Spleen (tissue), 11 donors: ENCODE results near the gene CMTM8. TPM values are rescaled to one million over a fixed set of nuclear protein-coding genes. Genes with fewer than 3 reads are reported as not detected.
A peak's percentile ranks its signal among the peaks of the same experiment; 100 is the strongest.

ENCODE experiments used
- DNase-seq: peaks from one replicate; pipeline ENCODE4 v3.0.0-alpha.2; 2020
- H3K27ac ChIP-seq, 8 donors: fragments of 200-600 bp; sonication (generic) in 7 of 8; 1 replicate in 4 of 8; 2 replicates in 4 of 8; pipeline versions ENCODE4 v1.5.0 to v1.8.0; 2016 to 2021; ENCODE audit warnings: inconsistent platforms in 4 of 8, mild to moderate bottlenecking in 4 of 8, moderate library complexity in 1 of 8
- H3K27me3 ChIP-seq, 7 donors: fragments of 200-600 bp; sonication (generic) in 6 of 7; replicated peaks in 1 of 7; 1 replicate in 4 of 7; 2 replicates in 3 of 7; pipeline versions ENCODE4 v1.5.0 to v1.8.0; 2016 to 2021; ENCODE audit warnings: inconsistent platforms in 3 of 7, mild to moderate bottlenecking in 1 of 7
- H3K36me3 ChIP-seq, 6 donors: fragments of 200-600 bp; sonication (generic) in 5 of 6; 1 replicate in 4 of 6; 2 replicates in 2 of 6; pipeline versions ENCODE4 v1.5.0 to v1.8.0; 2016 to 2021; ENCODE audit warnings: inconsistent platforms in 2 of 6
- H3K4me1 ChIP-seq, 6 donors: fragments of 200-600 bp; sonication (generic) in 5 of 6; 1 replicate in 3 of 6; 2 replicates in 3 of 6; pipeline versions ENCODE4 v1.5.0 to v1.8.0; 2016 to 2021; ENCODE audit warnings: inconsistent platforms in 3 of 6
- H3K4me3 ChIP-seq, 8 donors: fragments of 200-600 bp; sonication (generic) in 7 of 8; 1 replicate in 4 of 8; 2 replicates in 4 of 8; pipeline versions ENCODE4 v1.5.0 to v1.8.0; 2016 to 2021; ENCODE audit warnings: inconsistent platforms in 4 of 8, mild to moderate bottlenecking in 4 of 8, moderate library complexity in 2 of 8
- H3K9me3 ChIP-seq, 8 donors: fragments of 200-600 bp; sonication (generic) in 7 of 8; 1 replicate in 4 of 8; 2 replicates in 4 of 8; pipeline versions ENCODE4 v1.5.0 to v1.8.0; 2016 to 2021; ENCODE audit warnings: inconsistent platforms in 4 of 8
- CTCF ChIP-seq, 11 experiments: fragments of 200-600 bp in 7 of 11; fragments of 450-650 bp in 4 of 11; sonication (generic) in 4 of 11; IDR thresholded peaks in 8 of 11; conservative IDR thresholded peaks in 3 of 11; 1 replicate in 7 of 11; 2 replicates in 4 of 11; pipeline versions ENCODE4 v1.4.0 to v1.8.0; 2016 to 2021; ENCODE audit warnings: antibody characterized with exemption in 11 of 11, inconsistent platforms in 4 of 11, mild to moderate bottlenecking in 1 of 11
- POLR2A ChIP-seq, 3 donors: fragments of 450-650 bp; IDR thresholded peaks; one replicate each; pipeline ENCODE4 v1.5.1; 2017; ENCODE audit warnings: antibody characterized with exemption in 3 of 3, mild to moderate bottlenecking in 1 of 3
- POLR2AphosphoS5 ChIP-seq, 3 donors: sonication (generic); formaldehyde crosslinking; IDR thresholded peaks; one replicate each; pipeline ENCODE4 v1.5.1; 2017; ENCODE audit warnings: antibody characterized with exemption in 3 of 3
- WGBS, 5 donors: extraction: QIAGEN DNeasy Blood & Tissue Kit in 3 of 5; methylation state at CpG; one replicate each; pipeline versions ENCODE4 v1.1.5 to v1.1.7; 2013 to 2018; 5-methylcytosine and 5-hydroxymethylcytosine counted together
- intact Hi-C: fragments of 100-400 bp; cut with DNase I; formaldehyde crosslinking; loops from one replicate; pipeline ENCODE4 v1.15.0; 2023; ENCODE audit warnings: low total_unique reads
- polyA plus RNA-seq, 3 donors: library from polyadenylated mRNA; stranded (reverse); fragments of 200-250 nt; gene quantifications; one replicate each; pipeline ENCODE4 v1.2.1, GENCODE V29; 2013
- total RNA-seq, 7 donors: library from RNA; depleted of rRNA in 3 of 7; stranded (reverse); fragments of >200 nt in 3 of 7; fragmentation: NEBNext Ultra II Directional in 4 of 7; extraction: Animal tissue kit (Norgen Biotek cat#: 25700) in 4 of 7; gene quantifications; one replicate each; pipeline versions ENCODE4 v1.1.0 to v1.2.1, GENCODE V29; 2016 to 2021
- donor health status: healthy with polysubstance abuse.
- donor health status: DM: no; HTN: no; CAD: no; lungs with moderate emphysema.
- donor health status: DM: no; HTN: no; CAD: no.
- donor health status: Bipolar disorder and iron deficiency.
- donor health status: healthy.
- donor health status: DM: no; HTN: no; CAD: no.
- donor health status: DM: yes; HTN: yes; CAD: no.

Gene CMTM8
- total and polyA plus RNA-seq, 10 donors = 0.61 to 3.5 (median 1.6) TPM

- no peaks in the 10 kb centered on the region for H3K36me3 ChIP-seq
- H3K27ac ChIP-seq = peak overlapping the region in 1 of 8 donors; percentile 73
- 83 to 94% (median 89%) methylated on average over 2 of the region's 2 CpGs for WGBS, 5 donors
- H3K4me1 ChIP-seq = peaks cover 0 to 32% (median 8%) of the 10 kb centered on the region in 6 donors
- H3K27me3 ChIP-seq = no peaks in the 10 kb centered on the region
- intact Hi-C loops = loop anchor here (10.0 kb wide), 1 partner anchor 359 kb away; no protein-coding TSS in a partner anchor
- DNase-seq = no peak
- H3K9me3 ChIP-seq = no peaks in the 10 kb centered on the region
- TF ChIP-seq POLR2AphosphoS5 (IDR thresholded peaks at IDR 0.05) (no peak), CTCF (IDR thresholded peaks at IDR 0.05 in 8 of 11, conservative IDR thresholded peaks at IDR 0.05 in 3 of 11) (no peak), POLR2A (IDR thresholded peaks at IDR 0.05) (no peak)
- no peak overlapping the region for H3K4me3 ChIP-seq
Measured at GRCh38 chr3:32305361-32305876, 66.9 kb downstream of the CMTM8 start.

- no peaks in the 10 kb centered on the region for H3K27me3 ChIP-seq
- peaks cover 2 to 32% (median 12%) of the 10 kb centered on the region in 6 donors for H3K4me1 ChIP-seq
- H3K9me3 ChIP-seq = no peaks in the 10 kb centered on the region
- intact Hi-C loops = loop anchor here (10.0 kb wide), 1 partner anchor 359 kb away; no protein-coding TSS in a partner anchor
- no peak overlapping the region for H3K27ac ChIP-seq
- no peak for DNase-seq
- H3K4me3 ChIP-seq = no peak overlapping the region
- WGBS, 5 donors = 89 to 94% (median 92%) methylated on average over 3 of the region's 3 CpGs
- TF ChIP-seq POLR2AphosphoS5 (IDR thresholded peaks at IDR 0.05) = no peak
- no peak for TF ChIP-seq POLR2A (IDR thresholded peaks at IDR 0.05)
- TF ChIP-seq CTCF (IDR thresholded peaks at IDR 0.05 in 8 of 11, conservative IDR thresholded peaks at IDR 0.05 in 3 of 11) = no peak
- no peaks in the 10 kb centered on the region for H3K36me3 ChIP-seq
Measured at GRCh38 chr3:32306072-32306471, 67.6 kb downstream of the CMTM8 start.

- no peak for DNase-seq
- H3K9me3 ChIP-seq = no peaks in the 10 kb centered on the region
Measured at GRCh38 chr3:32307591-32307990, 69.1 kb downstream of the CMTM8 start.

More at GRCh38 chr3:32307591-32307990, 69.1 kb downstream of the CMTM8 start:
- Histone ChIP-seq H3K27me3 (peaks cover 0 to 7% (median 0%) of the 10 kb centered on the region in 7 donors), H3K36me3 (no peaks in the 10 kb centered on the region), H3K27ac (no peak overlapping the region), H3K4me1 (peaks cover 2 to 39% (median 14%) of the 10 kb centered on the region in 6 donors), H3K4me3 (no peak overlapping the region)
- intact Hi-C loops = loop anchor here (10.0 kb wide), 1 partner anchor 357 kb away; no protein-coding TSS in a partner anchor
- TF ChIP-seq POLR2AphosphoS5 (IDR thresholded peaks at IDR 0.05) (no peak), POLR2A (IDR thresholded peaks at IDR 0.05) (no peak), CTCF (IDR thresholded peaks at IDR 0.05 in 8 of 11, conservative IDR thresholded peaks at IDR 0.05 in 3 of 11) (no peak)
- 78 to 86% (median 80%) methylated on average over 3 of the region's 3 CpGs for WGBS, 5 donors
